Thyroid gland (tissue), 4 donors: ENCODE data around the gene NSMCE1.

Experiments
- POLR2A ChIP-seq, 2 donors: fragments of 450-650 bp; IDR thresholded peaks; one replicate each; pipeline ENCODE4 v1.6.1; 2017; ENCODE audit warnings: antibody characterized with exemption in 2 of 2, mild to moderate bottlenecking in 2 of 2, moderate library complexity in 1 of 2
- TF ChIP-seq, protein P1 (sequence below), 6 experiments: fragments of 200-600 bp in 3 of 6; fragments of 450-650 bp in 3 of 6; sonication (generic) in 3 of 6; IDR thresholded peaks; one replicate each; pipeline ENCODE4 v1.5.1; 2016 to 2019; ENCODE audit warnings: antibody characterized with exemption in 6 of 6, mild to moderate bottlenecking in 2 of 6, inconsistent platforms in 1 of 6, moderate library complexity in 1 of 6

DNA sequence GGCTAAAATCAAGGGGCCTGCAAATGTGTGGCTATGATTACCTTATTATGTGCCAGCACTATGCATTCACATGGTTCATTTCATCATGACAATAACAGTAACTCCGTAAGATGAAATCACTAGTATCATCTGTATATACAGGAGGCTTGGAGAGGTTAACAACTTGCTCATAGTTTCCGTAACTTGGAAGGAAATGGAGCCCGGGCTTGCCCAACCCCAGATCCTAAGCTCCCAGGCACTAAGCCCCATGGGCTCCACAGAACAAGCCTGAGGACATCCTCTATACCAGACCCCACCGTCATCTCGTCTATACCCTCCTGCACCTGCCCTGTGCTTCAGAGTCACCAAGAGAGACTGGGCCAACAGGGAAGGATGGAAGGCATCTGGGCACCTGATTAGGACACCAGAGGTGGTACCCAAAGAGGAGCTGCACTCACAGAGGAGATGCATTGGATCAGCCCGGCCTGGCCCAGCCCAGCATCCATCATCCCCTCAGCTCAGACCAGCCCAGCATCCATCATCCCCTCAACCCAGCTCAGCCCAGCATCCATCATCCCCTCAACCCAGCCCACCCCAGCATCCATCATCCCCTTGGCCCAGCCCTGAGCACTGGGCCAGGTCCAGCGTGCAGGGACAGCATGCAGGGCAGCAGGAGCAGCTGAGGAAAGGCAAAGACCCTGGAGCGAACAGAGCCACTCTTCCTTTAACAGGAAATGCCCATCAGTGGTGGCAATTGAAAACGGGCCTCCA, 28.5 kb downstream of the NSMCE1 start:
- TF ChIP-seq, protein P1, sequence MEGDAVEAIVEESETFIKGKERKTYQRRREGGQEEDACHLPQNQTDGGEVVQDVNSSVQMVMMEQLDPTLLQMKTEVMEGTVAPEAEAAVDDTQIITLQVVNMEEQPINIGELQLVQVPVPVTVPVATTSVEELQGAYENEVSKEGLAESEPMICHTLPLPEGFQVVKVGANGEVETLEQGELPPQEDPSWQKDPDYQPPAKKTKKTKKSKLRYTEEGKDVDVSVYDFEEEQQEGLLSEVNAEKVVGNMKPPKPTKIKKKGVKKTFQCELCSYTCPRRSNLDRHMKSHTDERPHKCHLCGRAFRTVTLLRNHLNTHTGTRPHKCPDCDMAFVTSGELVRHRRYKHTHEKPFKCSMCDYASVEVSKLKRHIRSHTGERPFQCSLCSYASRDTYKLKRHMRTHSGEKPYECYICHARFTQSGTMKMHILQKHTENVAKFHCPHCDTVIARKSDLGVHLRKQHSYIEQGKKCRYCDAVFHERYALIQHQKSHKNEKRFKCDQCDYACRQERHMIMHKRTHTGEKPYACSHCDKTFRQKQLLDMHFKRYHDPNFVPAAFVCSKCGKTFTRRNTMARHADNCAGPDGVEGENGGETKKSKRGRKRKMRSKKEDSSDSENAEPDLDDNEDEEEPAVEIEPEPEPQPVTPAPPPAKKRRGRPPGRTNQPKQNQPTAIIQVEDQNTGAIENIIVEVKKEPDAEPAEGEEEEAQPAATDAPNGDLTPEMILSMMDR (IDR thresholded peaks at IDR 0.05): no peak
- no peak for TF ChIP-seq POLR2A (IDR thresholded peaks at IDR 0.05)
